ENCODE results near the gene MORC1.

MORC1 gene

GRCh38 chr3:109026821-109027220 is 91.1 kb downstream of the MORC1 start:
- DNase-seq = no peak

GRCh38 chr3:109025896-109026295 is 92.0 kb downstream of the MORC1 start:
- no peak for DNase-seq

GRCh38 chr3:109023656-109024254 is 94.2 kb downstream of the MORC1 start:
- peak; percentile 1 for DNase-seq

- no peak for DNase-seq
These were observed 94.8 kb downstream of the MORC1 start for GRCh38 chr3:109023167-109023566.

GRCh38 chr3:109021556-109021955 is 96.4 kb downstream of the MORC1 start:
- no peak for DNase-seq

GRCh38 chr3:109018828-109019227 is 99.1 kb downstream of the MORC1 start:
- DNase-seq = no peak

GRCh38 chr3:109005443-109005842 is 112.5 kb downstream of the MORC1 start:
- no peak for DNase-seq

- no peak for DNase-seq
These were observed 119.5 kb downstream of the MORC1 start for GRCh38 chr3:108998436-108998835.

- DNase-seq = no peak
These were observed 132.1 kb downstream of the MORC1 start for GRCh38 chr3:108985844-108986243.

- DNase-seq = no peak
These were observed 134.9 kb downstream of the MORC1 start for GRCh38 chr3:108983051-108983450.

- no peak for DNase-seq
These were observed 141.9 kb downstream of the MORC1 start for GRCh38 chr3:108976058-108976457.

- DNase-seq = no peak
These were observed 144.9 kb downstream of the MORC1 start for GRCh38 chr3:108973019-108973418.

GRCh38 chr3:108972482-108972881 is 145.5 kb downstream of the MORC1 start:
- DNase-seq = no peak

- DNase-seq = no peak
These were observed 147.4 kb downstream of the MORC1 start for GRCh38 chr3:108970561-108970960.

GRCh38 chr3:108966773-108967172 is 151.2 kb downstream of the MORC1 start:
- DNase-seq = no peak

GRCh38 chr3:108959017-108959416 is 158.9 kb downstream of the MORC1 start:
- DNase-seq = no peak

GRCh38 chr3:108953700-108954099 is 164.2 kb downstream of the MORC1 start, which contains the start of gene GUCA1C:
Gene GUCA1C (minus strand): TSS chr3:108953879. CDS start chr3:108953762, 117 bp downstream.
- DNase-seq = no peak

- no peak for DNase-seq
These were observed 164.7 kb downstream of the MORC1 start for GRCh38 chr3:108953210-108953609.

- DNase-seq = no peak
These were observed 166.0 kb downstream of the MORC1 start for GRCh38 chr3:108951820-108952501.

- DNase-seq = no peak
These were observed 170.1 kb downstream of the MORC1 start for GRCh38 chr3:108947855-108948254.

GRCh38 chr3:108946292-108947285 is 171.3 kb downstream of the MORC1 start:
- no peak for DNase-seq

- DNase-seq = no peak
These were observed 177.2 kb downstream of the MORC1 start for GRCh38 chr3:108940568-108941263.

- no peak for DNase-seq
These were observed 177.8 kb downstream of the MORC1 start for GRCh38 chr3:108940166-108940565.
